ENCODE measurements around the gene RHOD.

The RHOD gene

GRCh38 chr11:67058506-67058905 is 1.9 kb downstream of the RHOD start:
- FAIRE-seq (no peak), DNase-seq (ENCODE audit: insufficient read length, low spot score) (no peak)

DNA sequence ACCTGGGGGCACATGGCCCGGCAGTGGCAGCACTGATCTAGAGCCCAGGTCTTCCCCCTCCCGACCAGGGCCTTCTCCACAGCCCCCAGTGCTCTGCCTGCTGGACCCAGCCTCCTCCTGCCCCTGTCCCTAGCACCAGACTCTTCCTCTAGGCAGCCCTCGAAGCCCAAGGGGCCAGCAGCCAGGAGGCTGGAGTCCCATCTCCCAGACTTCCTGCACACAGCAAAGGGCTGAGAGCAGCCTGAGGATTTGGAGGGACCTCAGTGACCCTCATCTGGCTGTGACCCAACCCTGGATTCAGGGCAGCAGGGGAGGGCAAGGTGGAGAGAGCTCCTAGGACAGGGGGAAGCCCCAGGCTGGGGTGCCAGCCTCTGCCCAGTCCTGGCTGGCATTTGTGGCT is 3.0 kb downstream of the RHOD start:
- no peak for FAIRE-seq
- DNase-seq (ENCODE audit: insufficient read length, low spot score), result no peak

GRCh38 chr11:67060111-67060522 is 3.5 kb downstream of the RHOD start:
- FAIRE-seq (no peak), DNase-seq (ENCODE audit: insufficient read length, low spot score) (no peak)

GRCh38 chr11:67062526-67063373 is 6.1 kb downstream of the RHOD start:
- DNase-seq (ENCODE audit: insufficient read length, low spot score) (no peak), FAIRE-seq (no peak)

DNA sequence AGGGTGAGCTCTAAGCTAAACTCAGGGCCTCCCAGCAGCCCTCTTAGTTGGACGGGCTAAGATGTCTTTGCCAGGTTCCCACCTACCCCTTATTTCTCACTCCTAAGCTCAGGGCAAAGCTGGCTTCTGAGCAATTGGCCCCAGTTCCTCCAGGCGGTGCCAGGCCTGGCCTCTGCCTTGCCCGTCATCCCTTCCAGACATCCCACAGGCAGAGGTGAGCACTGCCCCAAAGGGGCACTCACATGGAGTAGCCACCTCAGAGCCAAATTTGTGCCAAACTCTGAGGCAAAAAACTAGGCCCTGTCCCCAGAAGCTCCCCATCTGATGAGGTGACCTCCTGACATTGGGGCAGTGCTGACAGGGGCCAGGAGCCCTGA is 9.7 kb downstream of the RHOD start:
- DNase-seq (ENCODE audit: insufficient read length, low spot score), result no peak
- no peak for FAIRE-seq

GRCh38 chr11:67071420-67072284 is 15.0 kb downstream of the RHOD start:
- peak; percentile 90 for DNase-seq (ENCODE audit: insufficient read length, low spot score)
- no peak for FAIRE-seq

- no peak for FAIRE-seq
Measured at GRCh38 chr11:67072295-67072694, 15.6 kb downstream of the RHOD start.

GRCh38 chr11:67073908-67074307 is 17.3 kb downstream of the RHOD start:
- no peak for FAIRE-seq
- no peak for DNase-seq (ENCODE audit: insufficient read length, low spot score)

More at GRCh38 chr11:67072295-67072694, 15.6 kb downstream of the RHOD start:
- no peak for DNase-seq (ENCODE audit: insufficient read length, low spot score)

GRCh38 chr11:67076202-67076601 is 19.6 kb downstream of the RHOD start:
- no peak for FAIRE-seq
- DNase-seq (ENCODE audit: insufficient read length, low spot score), result no peak

- FAIRE-seq (no peak), DNase-seq (ENCODE audit: insufficient read length, low spot score) (no peak)
Measured at GRCh38 chr11:67079065-67079705, 22.5 kb downstream of the RHOD start.

GRCh38 chr11:67082071-67082791 is 25.6 kb downstream of the RHOD start:
- FAIRE-seq, result no peak
- no peak for DNase-seq (ENCODE audit: insufficient read length, low spot score)

DNA sequence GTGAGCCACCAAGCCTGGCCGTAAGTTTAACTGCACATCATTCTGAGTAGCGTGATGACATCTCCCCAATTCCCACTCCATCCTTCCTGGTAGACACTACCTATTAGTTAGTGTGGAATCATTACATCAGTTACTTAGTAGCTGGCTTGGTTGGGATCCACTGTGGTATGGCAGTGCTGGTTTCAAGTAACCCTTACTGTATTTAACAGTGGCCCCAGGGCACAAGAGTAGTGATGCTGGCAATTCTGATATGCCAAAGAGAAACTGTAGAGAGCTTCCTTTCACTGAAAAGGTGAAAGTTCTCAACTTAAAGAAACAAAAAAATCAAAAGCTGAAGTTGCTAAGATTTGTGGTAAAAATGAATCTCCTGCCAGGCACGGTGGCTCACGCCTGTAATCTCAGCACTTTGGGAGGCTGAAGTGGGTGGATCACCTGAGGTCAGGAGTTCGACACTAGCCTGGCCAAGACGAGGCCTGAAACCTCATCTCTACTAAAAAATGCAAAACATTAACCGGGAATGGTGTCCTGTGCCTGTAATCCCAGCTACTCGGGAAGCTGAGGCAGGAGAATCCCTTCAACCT is 27.2 kb downstream of the RHOD start:
- FAIRE-seq, result no peak
- DNase-seq (ENCODE audit: insufficient read length, low spot score), result no peak

GRCh38 chr11:67085617-67086016 is 29.0 kb downstream of the RHOD start:
- DNase-seq (ENCODE audit: insufficient read length, low spot score) (no peak), FAIRE-seq (no peak)

DNA sequence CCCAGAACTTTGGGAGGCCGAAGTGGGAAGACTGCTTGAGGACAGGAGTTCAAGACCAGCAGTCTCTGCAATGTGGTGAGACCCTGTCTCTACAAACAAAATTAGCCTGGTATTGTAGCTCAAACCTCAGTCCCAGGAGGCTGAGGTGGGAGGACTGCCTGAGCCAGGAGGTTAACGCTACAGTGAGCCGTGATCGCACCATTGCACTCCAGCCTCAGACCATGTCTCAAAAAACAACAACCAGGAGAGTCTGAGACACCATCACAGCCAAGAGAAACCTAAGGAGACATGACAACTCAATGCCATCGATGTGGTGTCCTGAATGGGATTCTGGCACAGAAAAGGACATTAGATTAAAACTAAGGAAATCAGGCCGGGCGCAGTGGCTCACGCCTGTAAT is 34.1 kb downstream of the RHOD start:
- FAIRE-seq (no peak), DNase-seq (ENCODE audit: insufficient read length, low spot score) (no peak)

GRCh38 chr11:67095214-67095507 is 38.5 kb downstream of the RHOD start:
- no peak for FAIRE-seq
- DNase-seq (ENCODE audit: insufficient read length, low spot score), result no peak

GRCh38 chr11:67098799-67099429 is 42.3 kb downstream of the RHOD start:
- no peak for FAIRE-seq
- no peak for DNase-seq (ENCODE audit: insufficient read length, low spot score)

GRCh38 chr11:67099831-67100324 is 43.2 kb downstream of the RHOD start:
- FAIRE-seq (peak; percentile 45), DNase-seq (ENCODE audit: insufficient read length, low spot score) (no peak)

- no peak for FAIRE-seq
- DNase-seq (ENCODE audit: insufficient read length, low spot score), result no peak
Measured at GRCh38 chr11:67102664-67103063, 46.0 kb downstream of the RHOD start.

- DNase-seq (ENCODE audit: insufficient read length, low spot score) (no peak), FAIRE-seq (no peak)
Measured at GRCh38 chr11:67105964-67106363, 49.3 kb downstream of the RHOD start.

DNA sequence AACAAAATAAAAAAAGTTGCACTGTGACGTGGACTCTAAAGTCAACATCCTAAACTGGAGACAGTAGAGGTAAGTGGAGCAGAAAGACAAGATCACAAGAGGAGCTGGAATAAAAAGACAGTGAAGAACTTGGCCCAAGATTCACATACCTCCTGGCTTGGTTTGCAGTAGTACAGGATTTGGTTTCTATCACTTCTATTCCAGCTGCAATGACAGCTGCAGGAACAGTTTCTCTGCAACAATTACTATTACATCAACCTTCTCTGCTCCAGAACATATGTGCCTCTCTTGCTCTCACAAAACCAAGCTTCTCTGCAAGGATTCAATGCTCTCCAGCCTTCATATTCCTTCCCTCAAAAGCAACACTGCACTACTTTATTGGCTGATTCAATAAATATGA is 54.6 kb downstream of the RHOD start:
- FAIRE-seq, result no peak
- no peak for DNase-seq (ENCODE audit: insufficient read length, low spot score)

Measured in GM19239 (cell line).